PC-3 (cell line): ENCODE results near the gene IL10. TPM values are rescaled to one million over a fixed set of nuclear protein-coding genes. Genes with fewer than 3 reads are reported as not detected.

ENCODE experiments used
- ATAC-seq: fragments of 200-7000 bp; cut with Tn5 transposase; 2 replicates; pipeline ENCODE4 v1.9.1; 2020; ENCODE audit warnings: mild to moderate bottlenecking, moderate library complexity
- BruUV-seq: library from RNA; stranded (reverse); fragments of 400-500 nt; replicated peaks from 2 replicates; lab custom pipeline; 2021; lab: Mats Ljungman, UMichigan
- CTCF ChIA-PET: fragments of 300-600 bp; sonication (Branson Sonifier 250); formaldehyde crosslinking; loops from one replicate; lab custom pipeline; 2022; ENCODE audit warnings: antibody characterized with exemption; lab: Charles Lee
- POLR2A ChIA-PET: fragments of 300-600 bp; sonication (Branson Sonifier 250); formaldehyde crosslinking; loops from one replicate; lab custom pipeline; 2022; ENCODE audit warnings: antibody characterized with exemption; ENCODE audit not compliant: unreplicated experiment; lab: Charles Lee
- DNase-seq: peaks from one replicate; pipeline ENCODE4 v3.0.0-alpha.2; 2015
- H2AFZ ChIP-seq: fragments of 300-600 bp; sonication (generic); 2 replicates; pipeline ENCODE4 v1.6.0; 2016; ENCODE audit warnings: antibody characterized with exemption, low read length
- H3F3A ChIP-seq: fragments of 300-600 bp; sonication (generic); one replicate; pipeline ENCODE4 v1.6.0; 2017; ENCODE audit warnings: antibody characterized with exemption, low read length, control low read depth, mild to moderate bottlenecking; ENCODE audit not compliant: unreplicated experiment
- H3K27ac ChIP-seq: fragments of 300-600 bp; sonication (generic); 2 replicates; pipeline ENCODE4 v1.5.1; 2016; ENCODE audit warnings: mild to moderate bottlenecking, low read length
- H3K27me3 ChIP-seq: fragments of 300-600 bp; sonication (generic); 2 replicates; pipeline ENCODE4 v1.6.1; 2016; ENCODE audit warnings: low read length, mixed read lengths
- H3K36me3 ChIP-seq: fragments of 300-600 bp; sonication (generic); 2 replicates; pipeline ENCODE4 v1.6.1; 2016; ENCODE audit warnings: low read depth, mixed run types, low read length, mixed read lengths
- H3K4me1 ChIP-seq: fragments of 300-600 bp; sonication (generic); 2 replicates; pipeline ENCODE4 v1.5.1; 2016; ENCODE audit warnings: low read length; ENCODE audit not compliant: insufficient read depth
- H3K4me2 ChIP-seq: fragments of 300-600 bp; sonication (generic); 2 replicates; pipeline ENCODE4 v1.6.0; 2016; ENCODE audit warnings: low read length
- H3K4me3 ChIP-seq: fragments of 300-600 bp; sonication (generic); 2 replicates; pipeline ENCODE4 v1.5.1; 2016; ENCODE audit warnings: mild to moderate bottlenecking, low read length, mixed read lengths
- H3K79me2 ChIP-seq: fragments of 300-600 bp; sonication (generic); 2 replicates; pipeline ENCODE4 v1.6.1; 2017; ENCODE audit warnings: low read length, mixed read lengths
- H3K9ac ChIP-seq: fragments of 300-600 bp; sonication (generic); 2 replicates; pipeline ENCODE4 v1.6.0; 2016; ENCODE audit warnings: mild to moderate bottlenecking, low read length
- H3K9me2 ChIP-seq: fragments of 300-600 bp; sonication (generic); replicated peaks from 2 replicates; pipeline ENCODE4 v1.6.1; 2016; ENCODE audit warnings: mixed run types, low read length, mixed read lengths
- H3K9me3 ChIP-seq: fragments of 300-600 bp; sonication (generic); 2 replicates; pipeline ENCODE4 v1.6.1; 2016; ENCODE audit warnings: low read length, mixed read lengths
- H4K20me1 ChIP-seq: fragments of 300-600 bp; sonication (generic); 2 replicates; pipeline ENCODE4 v1.6.1; 2016; ENCODE audit warnings: low read length, mixed read lengths
- CTCF ChIP-seq: fragments of 300-600 bp; sonication (generic); conservative IDR thresholded peaks from 2 replicates; pipeline ENCODE4 v1.5.1; 2017; ENCODE audit warnings: antibody characterized with exemption, low read depth, mild to moderate bottlenecking, low read length
- EZH2 ChIP-seq: fragments of 300-600 bp; sonication (generic); IDR thresholded peaks from one replicate; pipeline ENCODE4 v1.6.1; 2017; ENCODE audit warnings: antibody characterized with exemption, mild to moderate bottlenecking, low read length; ENCODE audit not compliant: unreplicated experiment
- EZH2phosphoT487 ChIP-seq: fragments of 300-600 bp; sonication (generic); IDR thresholded peaks from 2 replicates; pipeline ENCODE4 v1.6.1; 2018; ENCODE audit warnings: mild to moderate bottlenecking, antibody characterized with exemption, low read length, borderline replicate concordance
- intact Hi-C: fragments of 100-400 bp; cut with micrococcal nuclease; formaldehyde crosslinking; loops from 2 replicates; pipeline ENCODE4 v1.9.0; 2023
- total RNA-seq: library from RNA; depleted of rRNA; stranded (reverse); fragments of >200 nt; gene quantifications from 2 replicates; pipeline ENCODE4 v1.2.3, GENCODE V29; 2014

Gene IL10
- total RNA-seq, 1 experiment from 2014 or later = not detected

- Histone ChIP-seq H2AFZ (no peak overlapping the region), H3K79me2 (no peaks in the 10 kb centered on the region), H3K9ac (no peak overlapping the region), H3K9me3 (no peaks in the 10 kb centered on the region), H3K4me2 (no peak overlapping the region), H3K9me2 (no peaks in the 10 kb centered on the region), H4K20me1 (no peaks in the 10 kb centered on the region), H3F3A (no peaks in the 10 kb centered on the region), H3K4me1 (peaks cover 10% of the 10 kb centered on the region), H3K27me3 (peaks cover 14% of the 10 kb centered on the region), H3K36me3 (no peaks in the 10 kb centered on the region), H3K27ac (no peak overlapping the region), H3K4me3 (no peak overlapping the region)
- ChIA-PET POLR2A (no interaction called here), CTCF (no interaction called here)
- ATAC-seq (no peak), DNase-seq (no peak)
- TF ChIP-seq EZH2phosphoT487 (no peak), EZH2 (no peak), CTCF (no peak)
- intact Hi-C loops = no loop called here
- BruUV-seq = no TSS peak
Observed at GRCh38 chr1:206754011-206754410, 18.3 kb downstream of the IL10 start.

- CTCF ChIA-PET = no interaction called here
- no peak for ATAC-seq
Observed at GRCh38 chr1:206753141-206753540, 19.2 kb downstream of the IL10 start.

More at GRCh38 chr1:206753141-206753540, 19.2 kb downstream of the IL10 start:
- peaks cover 10% of the 10 kb centered on the region for H3K4me1 ChIP-seq
- POLR2A ChIA-PET = no interaction called here
- no peaks in the 10 kb centered on the region for H4K20me1 ChIP-seq
- intact Hi-C loops = no loop called here
- TF ChIP-seq CTCF (no peak), EZH2phosphoT487 (no peak), EZH2 (no peak)
- no peaks in the 10 kb centered on the region for H3F3A ChIP-seq
- no peaks in the 10 kb centered on the region for H3K79me2 ChIP-seq
- no peaks in the 10 kb centered on the region for H3K9me2 ChIP-seq
- DNase-seq = peak; percentile 58
- H3K27me3 ChIP-seq = peaks cover 14% of the 10 kb centered on the region
- no peak overlapping the region for H3K27ac ChIP-seq
- H2AFZ ChIP-seq = no peak overlapping the region
- H3K36me3 ChIP-seq = no peaks in the 10 kb centered on the region
- no peak overlapping the region for H3K9ac ChIP-seq
- BruUV-seq = no TSS peak
- H3K9me3 ChIP-seq = no peaks in the 10 kb centered on the region
- no peak overlapping the region for H3K4me2 ChIP-seq
- H3K4me3 ChIP-seq = no peak overlapping the region
